Activated T-cell treated with anti-CD3 and anti-CD28 coated beads, Interleukin-2, amount 50 U/mL, for 24 hours (primary cell): Measurements from ENCODE around the gene KRTAP17-1.
A peak's percentile ranks its signal among the peaks of the same experiment; 100 is the strongest.
"Not testable (repeated sequence)": the region's sequence is repeated elsewhere in the genome, so short reads cannot be mapped to it uniquely, and the experiment has no call there.

Source experiments
- DNase-seq: peaks from one replicate; pipeline ENCODE4 v3.0.0-alpha.2; 2020
- H3K27ac Mint-ChIP-seq: 2 replicates; pipeline ENCODE4 v1.8.0; 2020; ENCODE audit warnings: mild to moderate bottlenecking, mixed read lengths
- H3K27me3 Mint-ChIP-seq: 2 replicates; pipeline ENCODE4 v1.8.0; 2020; ENCODE audit warnings: mixed read lengths
- H3K36me3 Mint-ChIP-seq: 2 replicates; pipeline ENCODE4 v1.8.0; 2020; ENCODE audit warnings: low read depth, mixed read lengths
- H3K4me1 Mint-ChIP-seq: 2 replicates; pipeline ENCODE4 v1.8.0; 2020; ENCODE audit warnings: low read depth, mixed read lengths
- H3K4me3 Mint-ChIP-seq: 2 replicates; pipeline ENCODE4 v1.8.0; 2020; ENCODE audit warnings: mild to moderate bottlenecking, moderate library complexity, mixed read lengths
- H3K9me3 Mint-ChIP-seq: 2 replicates; pipeline ENCODE4 v1.8.0; 2020; ENCODE audit warnings: mixed read lengths

Gene KRTAP17-1, protein sequence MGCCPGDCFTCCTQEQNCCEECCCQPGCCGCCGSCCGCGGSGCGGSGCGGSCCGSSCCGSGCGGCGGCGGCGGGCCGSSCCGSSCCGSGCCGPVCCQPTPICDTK

DNA sequence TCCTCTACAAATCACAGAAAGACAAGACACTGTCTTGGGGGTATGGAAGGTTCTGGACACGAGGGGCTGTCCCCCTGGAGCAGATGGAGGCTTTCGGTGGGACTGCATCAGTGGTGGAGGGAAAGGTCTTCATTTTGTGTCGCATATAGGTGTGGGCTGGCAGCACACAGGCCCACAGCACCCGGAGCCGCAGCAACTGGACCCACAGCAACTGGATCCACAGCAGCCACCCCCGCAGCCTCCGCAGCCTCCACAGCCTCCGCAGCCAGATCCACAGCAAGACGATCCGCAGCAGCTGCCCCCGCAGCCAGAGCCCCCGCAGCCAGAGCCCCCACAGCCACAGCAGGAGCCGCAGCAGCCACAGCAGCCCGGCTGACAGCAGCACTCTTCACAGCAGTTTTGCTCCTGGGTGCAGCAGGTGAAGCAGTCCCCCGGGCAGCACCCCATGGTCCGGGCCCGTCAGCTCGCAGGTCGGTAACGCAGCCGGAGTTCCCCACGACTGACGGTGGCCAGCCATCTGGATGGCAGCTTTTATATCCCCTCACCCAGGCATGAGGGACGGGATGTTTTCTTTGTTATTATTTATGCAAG is at the start of gene KRTAP17-1:
KRTAP17-1 (minus strand) TSS at position 507 of the 591 bp plus-strand sequence; CDS start at position 447, 60 bp downstream.
- Mint-ChIP-seq H3K4me3 (no peak within 1 kb of the TSS), H3K27me3 (no peaks in the 10 kb centered on the region), H3K27ac (no peak within 1 kb of the TSS), H3K4me1 (peaks cover 13% of the 10 kb centered on the region), H3K36me3 (no peaks in the 10 kb centered on the region), H3K9me3 (peaks cover 13% of the 10 kb centered on the region)
- no peak for DNase-seq

DNA sequence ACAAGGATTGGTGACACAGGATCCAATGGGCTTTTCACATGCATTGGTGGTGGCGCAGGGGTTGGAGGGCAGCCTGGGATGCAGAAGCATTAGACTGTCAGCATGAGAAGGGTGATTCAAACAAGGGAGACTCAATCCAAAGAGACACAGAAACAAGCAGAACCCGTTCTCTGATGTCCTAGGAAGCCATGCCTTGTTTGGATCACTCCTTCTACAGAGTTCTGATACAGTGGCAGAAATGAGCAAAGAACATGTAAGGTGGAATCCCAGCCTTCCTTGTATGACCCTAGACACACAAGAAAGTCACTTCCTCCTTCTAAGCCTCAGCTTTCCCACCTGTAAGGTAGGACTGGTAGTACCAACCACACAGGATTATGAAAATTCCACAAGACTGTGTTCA is 48.4 kb upstream of the KRTAP17-1 start:
- DNase-seq, result no peak
- Mint-ChIP-seq H3K27ac (no peak overlapping the region), H3K4me3 (no peak overlapping the region), H3K36me3 (no peaks in the 10 kb centered on the region), H3K27me3 (no peaks in the 10 kb centered on the region), H3K9me3 (no peaks in the 10 kb centered on the region), H3K4me1 (peaks cover 5% of the 10 kb centered on the region)

DNA sequence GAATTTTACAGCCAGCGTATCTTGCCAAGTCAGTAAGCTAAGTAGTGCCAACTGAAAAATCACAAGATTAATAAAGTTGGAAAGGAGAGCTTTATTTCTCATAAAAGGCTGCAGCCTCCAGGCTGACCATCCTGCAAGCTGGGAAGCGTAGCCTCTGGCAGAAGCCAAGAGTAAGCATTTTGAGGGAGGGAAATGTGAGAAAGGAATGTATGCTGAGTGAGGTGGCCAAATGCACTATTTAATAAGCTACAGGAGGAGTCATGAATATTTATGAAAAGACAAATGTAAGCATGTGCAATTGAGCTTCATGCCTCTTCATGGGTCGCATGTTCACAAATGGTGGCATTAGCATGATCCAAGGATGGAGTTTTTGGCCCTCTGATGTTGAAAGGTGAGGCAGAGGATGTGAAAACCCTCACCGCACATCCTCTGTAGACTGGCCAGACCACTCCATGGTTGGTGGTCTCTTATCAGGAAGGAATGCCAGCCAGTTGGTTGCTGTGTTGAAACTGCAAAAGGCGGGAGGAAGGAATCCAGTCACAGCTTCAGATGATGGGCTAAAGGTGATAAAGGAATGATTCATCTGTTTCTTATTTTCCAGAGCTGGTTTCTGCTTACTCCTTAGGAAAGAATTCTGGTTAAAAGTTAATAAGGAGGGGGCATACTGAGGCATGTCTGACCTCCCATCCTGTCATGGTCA is 44.9 kb upstream of the KRTAP17-1 start:
- Mint-ChIP-seq H3K4me1 (peaks cover 5% of the 10 kb centered on the region), H3K4me3 (no peak overlapping the region), H3K36me3 (no peaks in the 10 kb centered on the region), H3K27ac (no peak overlapping the region), H3K27me3 (no peaks in the 10 kb centered on the region), H3K9me3 (peaks cover 2% of the 10 kb centered on the region)
- DNase-seq, result no peak

DNA sequence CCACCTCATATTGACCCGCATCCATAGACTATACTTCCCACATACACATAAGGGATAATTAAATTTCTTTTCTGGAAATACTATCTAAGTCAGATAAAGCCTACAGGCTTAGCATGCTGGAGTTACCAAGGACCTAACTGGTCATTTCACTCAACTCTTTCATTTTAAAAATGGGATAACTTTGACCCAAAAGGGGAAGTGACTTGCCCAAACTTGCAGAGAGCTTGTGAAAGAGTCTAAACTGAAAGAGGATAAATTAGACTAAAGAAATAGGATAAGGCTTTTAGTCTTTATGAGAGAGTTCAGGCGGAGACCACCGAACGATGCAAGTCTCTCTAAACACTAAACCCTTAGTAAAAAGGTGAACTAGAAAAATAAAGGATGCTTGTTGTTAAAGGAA is 39.0 kb upstream of the KRTAP17-1 start:
- Mint-ChIP-seq H3K4me3 (no peak overlapping the region), H3K36me3 (no peaks in the 10 kb centered on the region), H3K27me3 (no peaks in the 10 kb centered on the region), H3K9me3 (peaks cover 2% of the 10 kb centered on the region), H3K4me1 (peaks cover 13% of the 10 kb centered on the region), H3K27ac (no peak overlapping the region)
- DNase-seq, result no peak

DNA sequence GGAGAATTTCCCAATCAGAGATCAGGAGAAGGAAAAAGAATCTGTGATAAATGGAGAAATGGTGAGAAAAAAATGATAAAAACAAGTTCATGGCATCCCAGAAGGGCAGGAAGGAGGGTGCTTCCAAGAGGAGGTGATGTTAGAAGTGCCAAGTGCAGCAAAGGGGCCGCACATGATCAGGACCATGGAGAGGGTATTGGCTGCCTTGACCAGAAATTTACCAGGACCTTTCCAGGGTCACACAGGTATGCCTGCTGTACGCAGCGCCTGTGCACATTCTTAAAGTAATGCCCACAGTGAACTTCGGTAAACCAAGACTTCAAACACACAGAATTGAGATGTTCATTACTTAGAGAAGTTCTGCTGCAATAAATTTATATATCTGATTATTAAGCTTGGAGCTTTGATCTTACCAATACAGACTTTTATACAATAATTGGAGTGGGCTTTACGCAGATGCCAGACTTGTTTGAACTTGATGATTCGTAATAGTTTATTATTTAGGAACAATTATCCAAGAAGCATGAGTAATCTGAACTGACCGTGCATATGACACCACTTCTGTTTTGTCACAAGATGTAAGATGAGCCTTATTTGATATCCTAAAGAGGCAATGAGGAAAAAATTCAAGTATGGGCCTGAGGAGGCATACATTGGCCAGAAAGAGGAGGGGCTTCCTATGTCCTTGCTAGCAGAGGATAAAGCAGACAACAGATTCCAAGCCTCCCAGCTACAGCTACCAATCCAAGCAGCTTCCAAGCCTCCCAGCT is 37.3 kb upstream of the KRTAP17-1 start:
- H3K9me3 Mint-ChIP-seq, result peaks cover 2% of the 10 kb centered on the region
- peaks cover 13% of the 10 kb centered on the region for H3K4me1 Mint-ChIP-seq
- H3K27ac Mint-ChIP-seq, result no peak overlapping the region
- no peaks in the 10 kb centered on the region for H3K27me3 Mint-ChIP-seq
- DNase-seq, result no peak
- H3K36me3 Mint-ChIP-seq, result no peaks in the 10 kb centered on the region
- H3K4me3 Mint-ChIP-seq, result no peak overlapping the region

DNA sequence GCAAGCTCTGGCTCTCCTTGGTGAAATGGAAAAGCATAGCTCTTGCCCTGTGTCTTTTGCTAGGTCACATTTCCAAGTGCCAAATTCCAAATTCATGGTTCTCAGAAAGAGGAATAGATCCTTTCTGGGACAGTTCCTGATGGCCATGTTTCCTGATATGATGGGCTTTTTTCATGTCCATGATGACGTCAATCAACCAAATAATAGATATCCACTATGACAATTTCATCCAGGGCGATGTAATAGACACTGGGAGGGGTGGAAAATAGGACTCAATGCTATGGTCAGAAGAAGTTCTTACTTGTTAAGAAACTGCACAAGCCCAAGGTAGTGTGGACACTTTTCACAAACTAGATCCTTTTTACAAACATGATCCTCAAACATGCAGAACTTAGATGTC is 35.7 kb upstream of the KRTAP17-1 start:
- Mint-ChIP-seq H3K4me3 (no peak overlapping the region), H3K4me1 (peaks cover 13% of the 10 kb centered on the region), H3K27ac (no peak overlapping the region)

DNA sequence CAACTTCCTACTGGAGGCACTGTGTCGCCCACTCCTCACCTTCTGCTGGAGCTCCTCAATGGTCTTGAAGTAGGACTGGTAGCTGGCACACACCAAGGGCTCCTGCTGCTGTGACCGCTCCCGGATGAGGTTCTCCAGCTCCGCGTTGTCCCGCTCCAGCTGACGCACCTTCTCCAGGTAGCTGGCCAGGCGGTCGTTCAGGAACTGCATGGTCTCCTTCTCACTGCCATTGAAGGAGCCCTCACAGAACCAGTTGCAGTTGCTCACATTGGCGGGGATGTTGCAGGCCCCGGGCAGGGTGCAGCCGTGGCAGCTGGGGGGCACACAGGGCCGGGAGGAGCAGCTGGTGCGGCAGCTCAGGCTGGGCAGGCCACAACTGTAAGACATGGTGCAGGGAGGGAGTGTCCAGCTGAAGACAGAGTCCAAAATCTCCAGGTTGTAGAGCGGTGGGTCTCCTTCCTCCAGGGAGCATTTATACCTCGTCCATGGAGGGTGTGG is 34.9 kb upstream of the KRTAP17-1 start, which contains the start of gene KRT33A:
KRT33A (minus strand) TSS at position 448 of the 498 bp plus-strand sequence; CDS start at position 387, 61 bp downstream.
- not testable (repeated sequence) for H3K36me3 Mint-ChIP-seq, H3K27me3 Mint-ChIP-seq, H3K27ac Mint-ChIP-seq, H3K4me3 Mint-ChIP-seq, H3K9me3 Mint-ChIP-seq, DNase-seq
- peaks cover 13% of the 10 kb centered on the region for H3K4me1 Mint-ChIP-seq

More for the DNA sequence above, 35.7 kb upstream of the KRTAP17-1 start:
- no peaks in the 10 kb centered on the region for H3K27me3 Mint-ChIP-seq
- no peaks in the 10 kb centered on the region for H3K36me3 Mint-ChIP-seq
- no peak for DNase-seq
- no peaks in the 10 kb centered on the region for H3K9me3 Mint-ChIP-seq

DNA sequence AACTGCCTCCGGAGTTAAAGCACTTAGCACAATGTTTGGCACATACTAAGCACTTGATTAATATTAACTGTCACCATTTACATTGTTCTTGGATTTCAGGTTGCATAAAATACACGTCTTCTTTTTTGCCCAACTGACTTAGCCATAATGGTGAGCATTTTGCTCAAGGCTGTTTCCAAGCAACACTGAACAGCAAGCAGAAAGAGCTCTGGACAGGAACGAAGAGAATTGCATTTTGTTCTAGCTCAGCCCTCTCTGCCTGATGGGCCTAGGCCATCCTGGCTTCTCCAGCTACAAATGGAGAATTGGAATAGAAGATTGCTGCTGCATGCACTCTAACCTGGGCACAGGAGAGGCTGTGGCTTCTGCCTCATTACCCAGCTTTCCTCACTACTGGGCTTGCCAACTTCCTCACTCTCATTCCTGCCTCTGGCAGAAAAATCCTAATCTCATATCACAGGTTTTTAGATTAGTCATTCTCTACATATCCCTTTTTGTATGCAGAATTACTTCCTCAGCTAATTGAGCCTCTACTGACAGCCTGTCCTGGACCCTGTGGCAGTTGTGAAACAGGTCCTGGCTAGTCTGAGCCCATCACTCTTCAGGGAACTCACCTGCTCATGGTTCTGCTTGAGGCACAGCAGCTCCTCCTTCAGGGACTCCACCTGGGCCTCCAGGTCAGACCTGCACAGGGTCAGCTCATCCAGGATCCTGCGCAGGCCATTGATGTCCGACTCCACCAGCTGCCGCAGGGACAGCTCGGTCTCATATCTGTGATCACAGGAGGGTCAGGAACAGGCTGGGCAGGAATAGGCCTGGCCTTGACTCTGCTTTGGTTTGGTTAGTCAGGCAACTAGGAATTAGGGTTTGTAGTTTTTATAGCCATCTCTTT is 32.6 kb upstream of the KRTAP17-1 start:
- Mint-ChIP-seq H3K4me1 (peaks cover 17% of the 10 kb centered on the region), H3K27me3 (no peaks in the 10 kb centered on the region), H3K4me3 (no peak overlapping the region), H3K36me3 (peaks cover 3% of the 10 kb centered on the region), H3K9me3 (peaks cover 3% of the 10 kb centered on the region), H3K27ac (no peak overlapping the region)
- no peak for DNase-seq

DNA sequence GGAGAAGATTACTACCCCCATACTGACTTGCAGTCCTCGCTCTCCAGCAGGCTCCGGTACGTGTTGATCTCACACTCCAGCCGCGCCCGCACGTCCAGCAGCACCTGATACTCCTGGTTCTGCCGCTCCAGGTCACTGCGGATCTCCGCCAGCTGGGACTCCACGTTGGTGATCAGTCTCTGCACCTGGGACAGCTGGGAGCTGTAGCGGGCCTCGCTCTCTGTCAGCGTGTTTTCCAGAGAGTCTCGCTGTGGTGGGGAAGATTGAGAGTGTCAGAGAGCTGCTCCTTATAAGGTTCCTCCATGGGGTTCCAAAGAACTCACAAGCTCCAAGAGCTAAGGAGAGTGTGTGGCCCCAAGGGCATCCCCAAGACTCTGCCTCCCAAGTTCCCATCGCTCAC is 30.9 kb upstream of the KRTAP17-1 start:
- peaks cover 10% of the 10 kb centered on the region for H3K9me3 Mint-ChIP-seq
- not testable (repeated sequence) for H3K27me3 Mint-ChIP-seq, H3K36me3 Mint-ChIP-seq, H3K27ac Mint-ChIP-seq, H3K4me3 Mint-ChIP-seq, DNase-seq
- H3K4me1 Mint-ChIP-seq, result peaks cover 22% of the 10 kb centered on the region

DNA sequence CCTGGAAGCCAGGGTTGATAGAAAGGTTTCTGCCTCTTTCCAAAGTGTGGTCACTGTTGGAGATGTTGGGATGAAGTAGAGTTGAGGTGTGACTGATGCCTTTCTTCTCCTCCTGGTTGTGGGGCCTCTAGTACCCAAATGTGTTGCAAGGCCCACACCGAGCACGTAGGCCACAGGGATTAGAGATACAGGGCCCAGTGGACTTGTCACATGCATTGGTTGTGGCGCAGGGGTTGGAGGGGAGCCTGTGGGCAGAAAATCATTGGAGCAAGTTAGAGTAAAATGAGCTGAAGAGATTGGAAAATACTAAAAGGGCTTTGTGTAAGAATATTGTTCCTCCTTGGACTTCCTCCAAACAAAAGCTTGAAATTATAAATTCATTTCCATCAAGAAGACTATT is 30.5 kb upstream of the KRTAP17-1 start:
- Mint-ChIP-seq H3K4me1 (peaks cover 22% of the 10 kb centered on the region), H3K36me3 (peaks cover 7% of the 10 kb centered on the region), H3K4me3 (no peak overlapping the region), H3K27me3 (no peaks in the 10 kb centered on the region), H3K27ac (no peak overlapping the region), H3K9me3 (peaks cover 10% of the 10 kb centered on the region)
- DNase-seq, result no peak

DNA sequence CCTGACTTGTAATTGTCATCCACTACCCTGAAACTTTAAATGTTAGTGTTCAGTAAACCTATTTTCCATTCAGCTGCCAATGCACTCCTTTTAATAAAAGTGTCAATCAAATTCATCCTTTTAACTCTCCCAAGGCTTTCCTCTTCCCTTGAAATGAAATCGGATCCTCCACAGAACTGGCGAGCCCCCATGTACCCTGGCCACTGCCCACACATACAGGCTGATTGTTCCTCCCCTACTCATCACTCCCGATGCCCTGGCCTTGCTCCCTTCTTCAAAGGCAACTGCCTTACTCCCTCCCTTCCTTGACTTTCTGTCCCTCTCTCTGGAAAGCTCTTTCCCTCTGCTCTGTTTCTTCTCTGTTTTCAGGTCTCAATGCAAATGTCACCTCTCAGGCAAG is 27.5 kb upstream of the KRTAP17-1 start:
- no peaks in the 10 kb centered on the region for H3K27me3 Mint-ChIP-seq
- H3K9me3 Mint-ChIP-seq, result peaks cover 10% of the 10 kb centered on the region
- H3K27ac Mint-ChIP-seq, result no peak overlapping the region
- H3K36me3 Mint-ChIP-seq, result peaks cover 7% of the 10 kb centered on the region
- H3K4me3 Mint-ChIP-seq, result no peak overlapping the region
- H3K4me1 Mint-ChIP-seq, result peaks cover 52% of the 10 kb centered on the region
- DNase-seq, result no peak

DNA sequence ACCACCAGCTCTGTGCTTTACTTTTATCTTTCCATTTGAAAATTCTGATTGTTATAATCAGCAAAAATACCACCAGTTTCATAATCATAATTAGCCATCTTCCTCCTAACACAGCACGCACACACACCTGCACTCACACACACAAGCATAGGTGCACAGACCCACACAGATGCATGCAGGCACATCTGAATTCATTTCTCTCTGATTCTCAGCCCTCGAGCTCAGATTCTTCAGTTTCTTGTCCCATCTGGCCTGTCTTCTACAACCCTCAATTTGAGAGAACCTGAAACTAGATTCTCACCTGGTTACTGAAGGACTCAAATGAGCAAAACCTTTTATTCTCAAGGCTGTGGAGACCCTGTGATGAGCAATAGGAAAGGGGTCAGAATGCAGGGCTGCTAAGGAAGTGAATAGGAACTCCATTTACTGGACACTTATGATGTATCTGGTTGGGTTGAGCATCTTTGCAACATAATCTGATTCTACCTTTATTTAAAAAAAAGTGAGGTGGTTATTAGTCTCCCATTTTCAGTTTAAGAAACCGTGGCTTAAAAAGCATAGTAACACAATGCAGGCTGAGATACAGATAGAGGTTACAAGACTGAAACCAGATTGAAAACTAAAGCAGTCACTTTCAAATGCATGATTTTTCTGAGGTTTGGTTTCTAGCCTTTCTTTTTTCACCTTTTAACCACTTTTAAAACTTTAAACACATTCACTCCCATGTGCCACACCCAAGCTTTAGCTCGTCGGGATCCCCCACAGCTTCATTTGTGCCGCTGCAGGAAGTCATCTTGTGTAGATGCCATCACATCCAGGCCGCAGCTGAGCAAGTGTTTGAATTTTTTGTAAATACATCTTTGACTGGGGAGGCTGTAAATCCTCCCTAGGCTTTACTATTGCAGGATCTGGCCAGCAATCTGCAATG is 25.7 kb upstream of the KRTAP17-1 start:
- Mint-ChIP-seq H3K36me3 (peaks cover 7% of the 10 kb centered on the region), H3K4me3 (no peak overlapping the region), H3K4me1 (peaks cover 59% of the 10 kb centered on the region)

DNA sequence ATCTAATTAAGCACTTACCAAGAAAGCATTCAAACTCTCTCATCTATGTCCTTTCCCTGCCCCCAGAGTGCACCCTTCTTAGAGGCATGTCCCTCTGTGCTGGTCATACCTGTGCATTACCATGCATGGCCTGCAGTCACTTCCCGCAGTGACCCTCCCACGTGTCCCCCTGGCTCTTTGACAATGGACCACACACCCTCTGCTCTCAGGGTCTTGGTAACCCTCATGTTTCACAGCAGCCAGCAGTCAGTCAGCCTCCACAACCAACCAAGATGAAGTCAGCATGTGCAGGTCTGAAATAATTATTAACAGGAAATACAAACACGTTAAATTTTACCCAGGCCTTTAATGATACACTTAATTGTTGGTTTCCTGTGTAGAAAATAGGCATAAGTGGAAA is 25.0 kb upstream of the KRTAP17-1 start:
- Mint-ChIP-seq H3K9me3 (peaks cover 10% of the 10 kb centered on the region), H3K36me3 (peaks cover 7% of the 10 kb centered on the region), H3K4me1 (peaks cover 66% of the 10 kb centered on the region), H3K27ac (no peak overlapping the region), H3K27me3 (no peaks in the 10 kb centered on the region), H3K4me3 (no peak overlapping the region)
- DNase-seq, result no peak

More for the DNA sequence above, 25.7 kb upstream of the KRTAP17-1 start:
- Mint-ChIP-seq H3K27me3 (no peaks in the 10 kb centered on the region), H3K27ac (peak overlapping the region; percentile 26), H3K9me3 (peaks cover 10% of the 10 kb centered on the region)
- no peak for DNase-seq
